Transverse colon (tissue), 4 donors: ENCODE measurements around the gene PIK3C2G. TPM values are rescaled to one million over a fixed set of nuclear protein-coding genes. Genes with fewer than 3 reads are reported as not detected.

ENCODE experiments used
- DNase-seq: peaks from one replicate; pipeline ENCODE4 v3.0.0-alpha.2; 2019
- H3K27ac ChIP-seq, 4 donors: fragments of 200-600 bp; sonication (generic); 2 replicates each; pipeline ENCODE4 v1.5.1; 2016 to 2018; ENCODE audit warnings: inconsistent platforms in 4 of 4
- H3K27me3 ChIP-seq: fragments of 200-600 bp; sonication (generic); 2 replicates; pipeline ENCODE4 v1.5.1; 2017; ENCODE audit warnings: inconsistent platforms
- H3K36me3 ChIP-seq, 4 donors: fragments of 200-600 bp; sonication (generic); 2 replicates each; pipeline ENCODE4 v1.5.1; 2017 to 2019; ENCODE audit warnings: inconsistent platforms in 4 of 4
- H3K4me1 ChIP-seq, 4 donors: fragments of 200-600 bp; sonication (generic); 2 replicates each; pipeline ENCODE4 v1.5.1; 2017 to 2020; ENCODE audit warnings: inconsistent platforms in 4 of 4
- H3K4me3 ChIP-seq, 4 donors: fragments of 200-600 bp; sonication (generic); 1 replicate in 1 of 4; 2 replicates in 3 of 4; pipeline versions ENCODE4 v1.5.1 to v1.6.1; 2017 to 2019; ENCODE audit warnings: inconsistent platforms in 4 of 4
- H3K9me3 ChIP-seq, 2 donors: fragments of 200-600 bp; sonication (generic); 2 replicates each; pipeline ENCODE4 v1.5.1; 2017 to 2019; ENCODE audit warnings: inconsistent platforms in 2 of 2
- CTCF ChIP-seq, 5 experiments: fragments of 200-600 bp in 3 of 5; fragments of 450-650 bp in 2 of 5; sonication (generic) in 3 of 5; IDR thresholded peaks; 1 replicate in 2 of 5; 2 replicates in 3 of 5; pipeline ENCODE4 v1.5.1; 2016 to 2017; ENCODE audit warnings: antibody characterized with exemption in 5 of 5, inconsistent platforms in 3 of 5, mild to moderate bottlenecking in 2 of 5, moderate library complexity in 1 of 5
- EP300 ChIP-seq: sonication (generic); formaldehyde crosslinking; IDR thresholded peaks from one replicate; pipeline ENCODE4 v1.6.1; 2017; ENCODE audit warnings: antibody characterized with exemption, low read depth
- POLR2A ChIP-seq: fragments of 450-650 bp; IDR thresholded peaks from one replicate; pipeline ENCODE4 v1.6.1; 2016; ENCODE audit warnings: antibody characterized with exemption, mild to moderate bottlenecking, moderate library complexity
- POLR2AphosphoS5 ChIP-seq, 3 donors: sonication (generic); formaldehyde crosslinking; IDR thresholded peaks; one replicate each; pipeline ENCODE4 v1.6.1; 2016; ENCODE audit warnings: antibody characterized with exemption in 3 of 3
- WGBS, 2 donors: methylation state at CpG; one replicate each; pipeline ENCODE4 v1.1.5; 2018; ENCODE audit warnings: low coverage in 1 of 2; 5-methylcytosine and 5-hydroxymethylcytosine counted together
- in situ Hi-C, 4 donors: fragments of 200-750 bp; cut with MboI; loops; one replicate each; pipeline versions ENCODE4 v1.15.0 to v1.15.1; 2017; ENCODE audit warnings: low sequenced_read_pairs in 3 of 4, low pct_ligation_motif_present in 1 of 4, low pct_unique_long_range_greater_than_20kb in 1 of 4
- intact Hi-C: fragments of 100-400 bp; cut with DNase I; formaldehyde crosslinking; loops from one replicate; pipeline ENCODE4 v1.15.1; 2023; ENCODE audit warnings: low total_unique reads
- total RNA-seq, 4 donors: library from RNA; depleted of rRNA; stranded (reverse); fragments of >200 nt; gene quantifications; one replicate each; pipeline ENCODE4 v1.1.0, GENCODE V29; 2016

Gene PIK3C2G
- total RNA-seq, 4 donors from 2014 or later: 0.32 to 2.7 (median 1.1) TPM

DNA sequence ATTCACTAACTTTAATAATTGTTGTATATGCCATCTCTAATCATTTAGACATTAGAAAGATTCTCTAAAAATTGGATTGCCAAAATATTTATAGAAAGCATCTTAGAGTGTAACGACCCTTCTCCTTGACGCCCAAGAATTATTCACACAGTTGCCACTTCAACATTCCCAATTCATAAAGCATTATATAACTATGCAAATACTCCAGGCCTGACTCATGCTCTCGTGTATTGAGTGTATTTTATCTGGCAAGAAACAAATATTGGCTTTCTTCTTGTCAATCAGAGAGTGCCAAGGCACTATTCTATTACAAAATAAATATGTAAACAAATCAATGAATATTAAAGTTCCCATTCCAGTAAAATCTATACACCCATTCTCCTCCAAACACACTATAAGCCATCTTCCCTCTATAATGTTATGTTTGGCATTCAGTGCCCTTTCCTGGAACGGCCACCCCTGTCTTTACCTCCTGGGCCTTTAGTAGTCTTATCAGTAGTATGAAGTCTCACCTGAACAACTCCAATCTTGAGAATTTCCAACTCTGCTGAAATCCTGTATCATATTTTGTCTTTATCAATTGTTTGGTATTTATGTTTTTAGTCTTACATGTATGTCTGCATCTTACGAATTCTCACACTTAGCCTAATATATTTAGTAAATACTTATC, 182.6 kb downstream of the PIK3C2G start:
- no peaks in the 10 kb centered on the region for H3K36me3 ChIP-seq
- in situ Hi-C loops: loop anchor here in 2 of 4 donors (25.0 kb wide), 1 partner anchor 743 kb away; no protein-coding TSS in a partner anchor

GRCh38 chr12:18446061-18446644, 184.8 kb downstream of the PIK3C2G start:
- Histone ChIP-seq H3K4me3 (no peak overlapping the region), H3K4me1 (no peaks in the 10 kb centered on the region), H3K27me3 (no peaks in the 10 kb centered on the region), H3K27ac (no peak overlapping the region), H3K36me3 (no peaks in the 10 kb centered on the region), H3K9me3 (peaks cover 0 to 3% of the 10 kb centered on the region in 2 donors)
- DNase-seq: no peak
- in situ Hi-C loops: loop anchor here in 2 of 4 donors (25.0 kb wide), 1 partner anchor 741 kb away; no protein-coding TSS in a partner anchor
- no peak for TF ChIP-seq POLR2A
- no peak for TF ChIP-seq POLR2AphosphoS5 (IDR thresholded peaks at IDR 0.05)
- TF ChIP-seq CTCF (IDR thresholded peaks at IDR 0.05): no peak
- intact Hi-C loops: no loop called here
- WGBS, 2 donors: 72 to 90% methylated on average over 2 to 3 of the region's 3 CpGs

More for the DNA sequence above, 182.6 kb downstream of the PIK3C2G start:
- DNase-seq: no peak
- H3K27me3 ChIP-seq: no peaks in the 10 kb centered on the region
- WGBS, 2 donors: 62 to 65% methylated on average over 5 of the region's 5 CpGs
- intact Hi-C loops: no loop called here
- no peaks in the 10 kb centered on the region for H3K4me1 ChIP-seq
- H3K4me3 ChIP-seq: no peak overlapping the region
- no peak overlapping the region for H3K27ac ChIP-seq
- no peak for TF ChIP-seq POLR2AphosphoS5 (IDR thresholded peaks at IDR 0.05)
- no peak for TF ChIP-seq CTCF (IDR thresholded peaks at IDR 0.05)
- no peak for TF ChIP-seq POLR2A
- TF ChIP-seq EP300: no peak
- no peaks in the 10 kb centered on the region for H3K9me3 ChIP-seq

GRCh38 chr12:18454330-18454729, 193.0 kb downstream of the PIK3C2G start:
- DNase-seq: no peak

DNA sequence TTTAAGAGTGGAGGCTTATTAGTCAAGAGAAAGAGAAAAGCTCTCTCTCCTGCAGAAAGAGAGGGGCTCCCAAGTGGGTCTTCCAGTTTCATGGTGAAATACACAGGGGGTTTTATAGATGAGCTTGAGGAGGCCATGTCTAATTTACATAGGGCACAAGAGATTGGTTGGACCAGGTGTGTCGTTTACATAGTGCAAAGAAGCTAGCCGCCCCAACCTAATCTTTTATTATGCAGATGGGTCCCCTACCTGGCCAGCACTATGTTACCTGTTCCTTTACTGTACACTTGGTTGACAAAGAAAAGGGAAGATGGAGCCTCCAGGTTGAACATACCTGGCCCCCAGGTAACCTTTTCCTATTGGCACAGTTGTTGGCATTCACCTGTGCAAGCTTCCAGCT, 195.0 kb downstream of the PIK3C2G start:
- TF ChIP-seq POLR2A (no peak), EP300 (no peak), CTCF (IDR thresholded peaks at IDR 0.05) (no peak), POLR2AphosphoS5 (IDR thresholded peaks at IDR 0.05) (no peak)
- Histone ChIP-seq H3K9me3 (no peaks in the 10 kb centered on the region), H3K36me3 (no peaks in the 10 kb centered on the region), H3K27me3 (no peaks in the 10 kb centered on the region), H3K4me3 (no peak overlapping the region), H3K4me1 (no peaks in the 10 kb centered on the region), H3K27ac (no peak overlapping the region)
- intact Hi-C loops: no loop called here
- DNase-seq: no peak
- WGBS, 2 donors: 86 to 100% methylated on average over 1 to 2 of the region's 2 CpGs
- in situ Hi-C loops: no loop called here

More at GRCh38 chr12:18454330-18454729, 193.0 kb downstream of the PIK3C2G start:
- Histone ChIP-seq H3K4me3 (no peak overlapping the region), H3K9me3 (peaks cover 0 to 2% of the 10 kb centered on the region in 2 donors), H3K27me3 (no peaks in the 10 kb centered on the region), H3K36me3 (no peaks in the 10 kb centered on the region), H3K27ac (no peak overlapping the region), H3K4me1 (no peaks in the 10 kb centered on the region)
- TF ChIP-seq POLR2A: no peak
- no peak for TF ChIP-seq POLR2AphosphoS5 (IDR thresholded peaks at IDR 0.05)
- 52 to 83% methylated on average over 1 of the region's 1 CpG for WGBS, 2 donors
- in situ Hi-C loops (no loop called here), intact Hi-C loops (no loop called here)
